NCI-H526 treated with DMSO at 0.1 percent for 48 hours (cell line): ENCODE data around the gene UST.
"Not testable (repeated sequence)": the region's sequence is repeated elsewhere in the genome, so short reads cannot be mapped to it uniquely, and the experiment has no call there.

ENCODE experiments used
- DNase-seq: peaks from one replicate; lab custom pipeline; 2025; lab: John Stamatoyannopoulos, UW

The UST gene

GRCh38 chr6:148765898-148766808 is 19.3 kb downstream of the UST start:
- no peak for DNase-seq

- no peak for DNase-seq
These were observed 21.9 kb downstream of the UST start for GRCh38 chr6:148768646-148769270.

- DNase-seq: no peak
These were observed 22.6 kb downstream of the UST start for GRCh38 chr6:148769304-148769968.

GRCh38 chr6:148770408-148771211 is 23.8 kb downstream of the UST start:
- no peak for DNase-seq

- DNase-seq: no peak
These were observed 24.4 kb downstream of the UST start for GRCh38 chr6:148771212-148771601.

- no peak for DNase-seq
These were observed 25.2 kb downstream of the UST start for GRCh38 chr6:148771896-148772554.

GRCh38 chr6:148775161-148775560 is 28.3 kb downstream of the UST start:
- no peak for DNase-seq

- no peak for DNase-seq
These were observed 29.8 kb downstream of the UST start for GRCh38 chr6:148776321-148777308.

- no peak for DNase-seq
These were observed 32.3 kb downstream of the UST start for GRCh38 chr6:148779142-148779562.

GRCh38 chr6:148780423-148780822 is 33.6 kb downstream of the UST start:
- DNase-seq: not testable (repeated sequence)

- no peak for DNase-seq
These were observed 34.1 kb downstream of the UST start for GRCh38 chr6:148780918-148781436.

GRCh38 chr6:148789948-148790347 is 43.1 kb downstream of the UST start:
- DNase-seq: no peak

- no peak for DNase-seq
These were observed 43.6 kb downstream of the UST start for GRCh38 chr6:148790404-148790803.

- no peak for DNase-seq
These were observed 44.0 kb downstream of the UST start for GRCh38 chr6:148790817-148791216.

GRCh38 chr6:148791372-148791771 is 44.5 kb downstream of the UST start:
- DNase-seq: no peak

- DNase-seq: no peak
These were observed 46.9 kb downstream of the UST start for GRCh38 chr6:148793721-148794120.

GRCh38 chr6:148794797-148795196 is 48.0 kb downstream of the UST start:
- no peak for DNase-seq

GRCh38 chr6:148795563-148795962 is 48.7 kb downstream of the UST start:
- no peak for DNase-seq

GRCh38 chr6:148799647-148800046 is 52.8 kb downstream of the UST start:
- no peak for DNase-seq

- no peak for DNase-seq
These were observed 53.7 kb downstream of the UST start for GRCh38 chr6:148800536-148800935.
